Measurements from ENCODE around the gene SHB. TPM values are rescaled to one million over a fixed set of nuclear protein-coding genes. Genes with fewer than 3 reads are reported as not detected.

SHB gene
- total RNA-seq, 1 experiment from 2014 or later, result 56.4 TPM

- H2AFZ ChIP-seq (ENCODE audit: low read length), result no peak overlapping the region
- H3K4me3 ChIP-seq (ENCODE audit: low read length), result no peak overlapping the region
- H3K27me3 ChIP-seq (ENCODE audit: low read length), result no peaks in the 10 kb centered on the region
- no peak for TF ChIP-seq EZH2 (IDR thresholded peaks at IDR 0.05; ENCODE audit: low read length, unreplicated experiment)
- ATAC-seq (no peak), DNase-seq (no peak)
- ChIA-PET POLR2A (ENCODE audit: unreplicated experiment) (no interaction called here), CTCF (no interaction called here)
- peaks cover 10% of the 10 kb centered on the region; the same call in 1 of the 2 replicates for H3K36me3 ChIP-seq (ENCODE audit: low read depth, low read length)
- H3K9ac ChIP-seq (ENCODE audit: low read length), result no peak overlapping the region
- BruUV-seq (replicated peaks), result no TSS peak
- H4K20me1 ChIP-seq (ENCODE audit: low read length), result no peaks in the 10 kb centered on the region
- H3K79me2 ChIP-seq (ENCODE audit: low read length), result peaks cover 98% of the 10 kb centered on the region
- intact Hi-C loops (cut with micrococcal nuclease), result no loop called here
- H3K4me1 ChIP-seq (ENCODE audit: insufficient read depth, low read length), result peaks cover 63% of the 10 kb centered on the region
- no peak overlapping the region for H3K27ac ChIP-seq (ENCODE audit: low read length)
- no peaks in the 10 kb centered on the region for H3F3A ChIP-seq (ENCODE audit: low read length, unreplicated experiment)
- H3K9me3 ChIP-seq (ENCODE audit: low read length), result no peaks in the 10 kb centered on the region
- no peaks in the 10 kb centered on the region for H3K9me2 ChIP-seq (replicated peaks; ENCODE audit: low read length)
- no peak overlapping the region for H3K4me2 ChIP-seq (ENCODE audit: low read length)
These were observed 27.3 kb downstream of the SHB start for GRCh38 chr9:38041564-38042243.

GRCh38 chr9:38039907-38040682, 28.9 kb downstream of the SHB start:
- ATAC-seq (no peak; the same call in none of the 2 replicates), DNase-seq (no peak)
- H3K4me3 ChIP-seq (ENCODE audit: low read length), result no peak overlapping the region
- peak overlapping the region; percentile 25 for H3K9ac ChIP-seq (ENCODE audit: low read length)
- no peaks in the 10 kb centered on the region for H3K9me3 ChIP-seq (ENCODE audit: low read length)
- TF ChIP-seq EZH2phosphoT487 (IDR thresholded peaks at IDR 0.05; ENCODE audit: borderline replicate concordance, low read length), result no peak
- TF ChIP-seq EZH2 (IDR thresholded peaks at IDR 0.05; ENCODE audit: low read length, unreplicated experiment), result no peak
- no peak for TF ChIP-seq CTCF (conservative IDR thresholded peaks at IDR 0.05; ENCODE audit: low read depth, low read length)
- no peaks in the 10 kb centered on the region for H3F3A ChIP-seq (ENCODE audit: low read length, unreplicated experiment)
- H3K27ac ChIP-seq (ENCODE audit: low read length), result peak overlapping the region; percentile 85
- intact Hi-C loops (cut with micrococcal nuclease), result no loop called here
- no peak overlapping the region for H2AFZ ChIP-seq (ENCODE audit: low read length)
- no peaks in the 10 kb centered on the region for H4K20me1 ChIP-seq (ENCODE audit: low read length)
- H3K27me3 ChIP-seq (ENCODE audit: low read length), result no peaks in the 10 kb centered on the region
- H3K4me1 ChIP-seq (ENCODE audit: insufficient read depth, low read length), result peaks cover 63% of the 10 kb centered on the region
- peak overlapping the region; percentile 4; the same call in 1 of the 2 replicates for H3K4me2 ChIP-seq (ENCODE audit: low read length)
- POLR2A ChIA-PET (ENCODE audit: unreplicated experiment), result no interaction called here
- H3K79me2 ChIP-seq (ENCODE audit: low read length), result peaks cover 99% of the 10 kb centered on the region
- CTCF ChIA-PET, result no interaction called here
- BruUV-seq (replicated peaks), result TSS peak; percentile 97
- H3K9me2 ChIP-seq (replicated peaks; ENCODE audit: low read length), result no peaks in the 10 kb centered on the region
- peaks cover 9% of the 10 kb centered on the region; the same call in 1 of the 2 replicates for H3K36me3 ChIP-seq (ENCODE audit: low read depth, low read length)

- H4K20me1 ChIP-seq (ENCODE audit: low read length), result no peaks in the 10 kb centered on the region
- ChIA-PET CTCF (no interaction called here), POLR2A (ENCODE audit: unreplicated experiment) (no interaction called here)
- no peaks in the 10 kb centered on the region for H3K9me2 ChIP-seq (replicated peaks; ENCODE audit: low read length)
- peaks cover 99% of the 10 kb centered on the region for H3K79me2 ChIP-seq (ENCODE audit: low read length)
- H3K4me1 ChIP-seq (ENCODE audit: insufficient read depth, low read length), result peaks cover 56% of the 10 kb centered on the region
- peak; percentile 77 for ATAC-seq
- no peaks in the 10 kb centered on the region for H3F3A ChIP-seq (ENCODE audit: low read length, unreplicated experiment)
- no peaks in the 10 kb centered on the region for H3K27me3 ChIP-seq (ENCODE audit: low read length)
- TF ChIP-seq EZH2 (IDR thresholded peaks at IDR 0.05; ENCODE audit: low read length, unreplicated experiment) (no peak), CTCF (conservative IDR thresholded peaks at IDR 0.05; ENCODE audit: low read depth, low read length) (no peak), EZH2phosphoT487 (IDR thresholded peaks at IDR 0.05; ENCODE audit: borderline replicate concordance, low read length) (no peak)
- DNase-seq, result peak; percentile 76
- intact Hi-C loops (cut with micrococcal nuclease), result no loop called here
- H3K36me3 ChIP-seq (ENCODE audit: low read depth, low read length), result peaks cover 1% of the 10 kb centered on the region; the same call in 1 of the 2 replicates
- no peak overlapping the region for H2AFZ ChIP-seq (ENCODE audit: low read length)
- peak overlapping the region; percentile 85 for H3K27ac ChIP-seq (ENCODE audit: low read length)
- peak overlapping the region; percentile 58 for H3K4me2 ChIP-seq (ENCODE audit: low read length)
- H3K9me3 ChIP-seq (ENCODE audit: low read length), result no peaks in the 10 kb centered on the region
- no peak overlapping the region; the same call in 1 of the 2 replicates for H3K4me3 ChIP-seq (ENCODE audit: low read length)
- BruUV-seq (replicated peaks), result TSS peak; percentile 38
- H3K9ac ChIP-seq (ENCODE audit: low read length), result peak overlapping the region; percentile 40
These were observed 29.7 kb downstream of the SHB start for GRCh38 chr9:38039090-38039906.
